HG03196 (cell line): ENCODE data around the gene AGPAT2.
"Not testable (repeated sequence)": the region's sequence is repeated elsewhere in the genome, so short reads cannot be mapped to it uniquely, and the experiment has no call there.

ENCODE experiments used
- ATAC-seq: cut with Tn5 transposase; IDR thresholded peaks from one replicate; pipeline ENCODE4 v1.9.1; 2021; ENCODE audit not compliant: unreplicated experiment

The AGPAT2 gene

GRCh38 chr9:136650021-136650420 is 37.2 kb downstream of the AGPAT2 start:
- ATAC-seq, result no peak

- ATAC-seq, result no peak
Measured at GRCh38 chr9:136648751-136649150, 38.5 kb downstream of the AGPAT2 start.

- no peak for ATAC-seq
Measured at GRCh38 chr9:136646827-136647711, 40.2 kb downstream of the AGPAT2 start.

GRCh38 chr9:136645903-136646754 is 41.1 kb downstream of the AGPAT2 start:
- ATAC-seq, result no peak

- ATAC-seq, result no peak
Measured at GRCh38 chr9:136645352-136645902, 41.8 kb downstream of the AGPAT2 start.

- peak; percentile 50 for ATAC-seq
Measured at GRCh38 chr9:136644593-136645351, 42.5 kb downstream of the AGPAT2 start.

- ATAC-seq, result no peak
Measured at GRCh38 chr9:136644343-136644592, 43.0 kb downstream of the AGPAT2 start.

- ATAC-seq, result no peak
Measured at GRCh38 chr9:136643596-136644342, 43.5 kb downstream of the AGPAT2 start.

- no peak for ATAC-seq
Measured at GRCh38 chr9:136642439-136642921, 44.8 kb downstream of the AGPAT2 start.

GRCh38 chr9:136640171-136641111 is 46.8 kb downstream of the AGPAT2 start:
- ATAC-seq, result no peak

- ATAC-seq, result no peak
Measured at GRCh38 chr9:136634904-136635303, 52.4 kb downstream of the AGPAT2 start.

- not testable (repeated sequence) for ATAC-seq
Measured at GRCh38 chr9:136632491-136633106, 54.7 kb downstream of the AGPAT2 start.

- ATAC-seq, result not testable (repeated sequence)
Measured at GRCh38 chr9:136632072-136632471, 55.2 kb downstream of the AGPAT2 start.

GRCh38 chr9:136631038-136632000 is 55.9 kb downstream of the AGPAT2 start:
- ATAC-seq, result no peak

GRCh38 chr9:136630662-136630992 is 56.6 kb downstream of the AGPAT2 start:
- ATAC-seq, result no peak

- no peak for ATAC-seq
Measured at GRCh38 chr9:136629879-136630661, 57.2 kb downstream of the AGPAT2 start.
